Cardiac septum (tissue), 1 donor: ENCODE measurements around the gene NT5C. TPM values are rescaled to one million over a fixed set of nuclear protein-coding genes. Genes with fewer than 3 reads are reported as not detected.

Experiments
- total RNA-seq: library from RNA; stranded (reverse); fragmentation: NEBNext Ultra II Directional; extraction: Animal tissue kit (Norgen Biotek cat#: 25700); gene quantifications from one replicate; pipeline ENCODE4 v1.2.1, GENCODE V29; 2021
- donor health status: DM: no; HTN: no; CAD: no.

NT5C gene
- total RNA-seq, 1 donor from 2014 or later, result 27.7 TPM

Other genes with a start within 250 kb of the NT5C start
- gene FADS6, start 238.1 kb downstream of the NT5C start, total RNA-seq, result not detected
- not detected for gene USH1G, start 208.5 kb downstream of the NT5C start, total RNA-seq
- gene OTOP2, start 207.5 kb downstream of the NT5C start, total RNA-seq, result not detected
- gene OTOP3, start 195.8 kb downstream of the NT5C start, total RNA-seq, result not detected
- gene HID1, start 159.0 kb downstream of the NT5C start, total RNA-seq, result 9.0 TPM
- 20.1 TPM for gene CDR2L, start 144.1 kb downstream of the NT5C start, total RNA-seq
- gene MRPL58, start 119.1 kb downstream of the NT5C start, total RNA-seq, result 39.3 TPM
- 616 TPM for gene ATP5PD, start 84.8 kb downstream of the NT5C start, total RNA-seq
- gene KCTD2, start 84.5 kb downstream of the NT5C start, total RNA-seq, result 43.2 TPM
- 22.7 TPM for gene SLC16A5, start 43.8 kb downstream of the NT5C start, total RNA-seq
- gene ARMC7, start 21.8 kb downstream of the NT5C start, total RNA-seq, result 8.0 TPM
- gene JPT1, start 22.8 kb upstream of the NT5C start, total RNA-seq, result 15.2 TPM
- 214 TPM for gene SUMO2, start 51.2 kb upstream of the NT5C start, total RNA-seq
- 26.3 TPM for gene NUP85, start 73.9 kb upstream of the NT5C start, total RNA-seq
- gene GGA3, start 129.9 kb upstream of the NT5C start, total RNA-seq, result 24.2 TPM
- gene MRPS7, start 130.1 kb upstream of the NT5C start, total RNA-seq, result 102 TPM
- 18.1 TPM for gene MIF4GD, start 139.5 kb upstream of the NT5C start, total RNA-seq
- gene SLC25A19, start 157.7 kb upstream of the NT5C start, total RNA-seq, result 8.5 TPM